MCF 10A (cell line): ENCODE measurements around the gene MAD1L1. TPM values are rescaled to one million over a fixed set of nuclear protein-coding genes. Genes with fewer than 3 reads are reported as not detected.

ENCODE experiments used
- BruUV-seq: library from RNA; stranded (reverse); fragments of 400-500 nt; replicated peaks from 2 replicates; lab custom pipeline; 2021; lab: Mats Ljungman, UMichigan
- CTCF ChIA-PET: fragments of 300-600 bp; sonication (Branson Sonifier 250); formaldehyde crosslinking; extraction: SDS; loops from one replicate; lab custom pipeline; 2021; ENCODE audit warnings: antibody characterized with exemption, inconsistent platforms; lab: Yijun Ruan, JAX
- POLR2A ChIA-PET: fragments of 300-600, 350-650 bp; sonication (Branson Sonifier 250); formaldehyde crosslinking; extraction: SDS; loops from one replicate; lab custom pipeline; 2020; ENCODE audit warnings: antibody characterized with exemption, inconsistent platforms; lab: Yijun Ruan, JAX
- DNase-seq: peaks from one replicate; pipeline ENCODE4 v3.0.0-alpha.2; 2018; ENCODE audit not compliant: unreplicated experiment
- H3K27ac Mint-ChIP-seq: one replicate; pipeline ENCODE4 v1.8.0; 2022; ENCODE audit warnings: mild to moderate bottlenecking, low read depth, mixed read lengths; ENCODE audit not compliant: unreplicated experiment
- H3K27me3 Mint-ChIP-seq: one replicate; pipeline ENCODE4 v1.8.0; 2022; ENCODE audit warnings: mixed read lengths; ENCODE audit not compliant: insufficient read depth, unreplicated experiment
- H3K36me3 Mint-ChIP-seq: one replicate; pipeline ENCODE4 v1.8.0; 2022; ENCODE audit warnings: mild to moderate bottlenecking, moderate library complexity, mixed read lengths; ENCODE audit not compliant: insufficient read depth, unreplicated experiment
- H3K4me1 Mint-ChIP-seq: one replicate; pipeline ENCODE4 v1.8.0; 2022; ENCODE audit warnings: mixed read lengths; ENCODE audit not compliant: insufficient read depth, unreplicated experiment
- H3K4me3 Mint-ChIP-seq: one replicate; pipeline ENCODE4 v1.8.0; 2022; ENCODE audit warnings: mild to moderate bottlenecking, moderate library complexity, mixed read lengths; ENCODE audit not compliant: unreplicated experiment
- H3K9me3 Mint-ChIP-seq: one replicate; pipeline ENCODE4 v1.8.0; 2022; ENCODE audit warnings: mixed read lengths; ENCODE audit not compliant: unreplicated experiment
- CTCF ChIP-seq: fragments of 200-600 bp; IDR thresholded peaks from one replicate; pipeline ENCODE4 v1.8.0; 2022; ENCODE audit warnings: antibody characterized with exemption, mild to moderate bottlenecking; ENCODE audit not compliant: unreplicated experiment
- intact Hi-C: fragments of 100-400 bp; cut with micrococcal nuclease; formaldehyde crosslinking; loops from 2 replicates; pipeline ENCODE4 v1.14.1; 2022
- total RNA-seq: library from RNA; stranded (reverse); gene quantifications from 2 replicates; pipeline ENCODE4 v1.2.3, GENCODE V29; 2022

The MAD1L1 gene
- total RNA-seq, 1 experiment from 2014 or later: 25.2 TPM

DNA sequence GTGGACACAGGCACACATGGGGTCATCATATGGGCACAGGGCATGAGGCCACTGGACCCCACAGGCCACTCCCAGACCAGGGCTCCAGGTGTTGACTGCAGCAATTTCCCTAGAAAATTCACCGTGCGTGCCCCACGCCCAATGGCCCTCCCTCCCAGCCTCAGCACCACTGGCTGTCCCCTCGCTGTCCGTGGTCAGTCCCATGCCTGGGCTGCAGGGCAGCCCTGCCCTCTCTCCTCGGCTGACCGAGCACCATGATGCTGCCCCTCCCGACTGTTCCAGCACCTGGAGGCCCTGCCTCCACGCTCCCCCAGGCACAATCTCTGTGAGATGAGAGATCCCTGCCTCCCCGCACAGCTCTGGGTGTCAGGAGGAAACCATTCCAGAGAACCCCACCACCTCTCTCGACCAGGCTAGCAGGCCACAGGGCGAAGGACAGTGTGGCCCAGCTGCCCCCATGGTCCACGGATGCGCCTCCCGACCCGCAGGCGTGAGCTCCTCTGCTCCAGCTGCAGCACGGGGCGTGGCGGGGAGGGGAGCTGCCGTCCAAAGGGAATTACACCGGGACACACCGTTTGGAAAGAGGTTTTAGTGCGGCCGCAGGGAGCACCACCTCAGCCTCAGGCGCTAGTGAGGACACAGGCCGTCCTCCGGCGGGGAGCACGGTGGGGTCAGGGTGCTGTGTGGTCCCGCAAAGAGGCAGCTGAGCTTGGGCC is 21.8 kb upstream of the MAD1L1 start:
- CTCF ChIA-PET: interaction anchor here (1.0 kb wide), 1 partner anchor 676 kb away, joined by 3 read pairs; no protein-coding TSS in a partner anchor
- no peaks in the 10 kb centered on the region for H3K27me3 Mint-ChIP-seq

DNA sequence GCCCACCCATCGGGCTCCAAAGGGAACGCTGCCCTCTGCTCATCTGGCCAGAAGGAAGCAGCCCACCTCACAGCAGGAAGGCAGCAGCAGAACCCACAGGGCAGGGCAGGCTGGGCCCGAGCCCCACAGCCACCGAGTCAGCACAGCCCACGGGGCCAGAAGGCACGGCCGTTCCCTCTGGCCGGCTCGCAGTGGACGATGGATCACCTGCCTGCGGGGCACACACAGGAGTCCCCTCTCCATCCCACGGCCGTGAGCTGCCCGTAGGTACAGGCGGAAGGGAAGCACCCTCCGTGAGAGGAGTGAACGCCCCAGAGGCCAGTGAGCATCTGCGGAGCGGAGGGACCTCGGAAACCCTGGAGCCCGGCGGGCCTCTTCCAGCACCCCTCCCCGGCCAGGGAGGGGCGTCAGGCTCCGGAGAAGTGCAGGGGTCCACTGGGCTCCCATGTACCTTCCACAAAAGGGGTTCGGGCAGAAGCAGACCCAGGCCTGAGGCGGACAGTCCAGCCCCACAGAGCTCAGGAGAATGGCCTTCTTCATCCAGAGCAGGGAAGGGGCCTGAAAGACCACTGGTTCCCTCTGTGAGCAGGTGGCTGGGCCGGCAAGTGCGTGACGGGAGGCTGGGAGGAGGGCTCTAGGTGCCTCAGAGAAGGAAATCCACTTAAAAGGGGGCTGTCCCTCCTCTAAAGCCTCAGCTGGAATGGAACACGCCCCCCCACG is 20.9 kb upstream of the MAD1L1 start:
- BruUV-seq: no TSS peak
- Mint-ChIP-seq H3K36me3 (peaks cover 7% of the 10 kb centered on the region), H3K4me3 (no peak overlapping the region), H3K27me3 (no peaks in the 10 kb centered on the region), H3K27ac (no peak overlapping the region), H3K9me3 (no peaks in the 10 kb centered on the region), H3K4me1 (peaks cover 7% of the 10 kb centered on the region)
- ChIA-PET POLR2A (interaction anchor here (0.6 kb wide), 1 partner anchor 78 kb away, joined by 3 read pairs; no protein-coding TSS in a partner anchor), CTCF (interaction anchor here (0.7 to 1.0 kb wide), 3 partner anchors 11 to 675 kb away, joined by 3 to 4 read pairs (median 3); partner anchors contain the start of genes MRM2 and NUDT1)
- no peak for DNase-seq
- intact Hi-C loops: no loop called here
- TF ChIP-seq CTCF: no peak

More for the DNA sequence above, 21.8 kb upstream of the MAD1L1 start:
- intact Hi-C loops: no loop called here
- Mint-ChIP-seq H3K36me3 (peaks cover 2% of the 10 kb centered on the region), H3K4me3 (no peak overlapping the region), H3K4me1 (no peaks in the 10 kb centered on the region), H3K9me3 (no peaks in the 10 kb centered on the region), H3K27ac (no peak overlapping the region)
- no peak for TF ChIP-seq CTCF
- no TSS peak for BruUV-seq
- DNase-seq: no peak
- POLR2A ChIA-PET: interaction anchor here (0.6 kb wide), 1 partner anchor 79 kb away, joined by 3 read pairs; no protein-coding TSS in a partner anchor

DNA sequence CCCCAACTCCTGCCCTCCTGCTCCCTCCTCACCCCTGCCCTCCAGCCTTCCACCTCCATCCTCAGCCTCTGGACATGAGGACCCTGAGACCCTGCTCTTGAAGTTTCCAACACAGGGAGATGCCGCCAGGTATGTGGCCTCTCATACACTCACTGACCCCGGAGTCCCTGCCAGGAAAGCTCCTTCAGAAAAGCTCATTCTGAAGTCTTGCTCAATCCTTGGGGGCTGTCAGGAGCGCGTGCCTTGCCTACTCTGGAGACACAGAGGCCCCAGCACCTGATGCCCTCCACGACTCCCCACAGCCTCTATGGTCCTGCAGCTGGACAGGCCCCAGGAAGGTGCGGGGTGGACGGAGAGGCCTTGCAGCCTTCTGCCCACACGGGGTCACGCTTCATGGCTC is 20.3 kb upstream of the MAD1L1 start:
- peaks cover 7% of the 10 kb centered on the region for H3K4me1 Mint-ChIP-seq
- POLR2A ChIA-PET: no interaction called here
- no peak for DNase-seq
- BruUV-seq: no TSS peak
- peaks cover 7% of the 10 kb centered on the region for H3K36me3 Mint-ChIP-seq
- H3K27me3 Mint-ChIP-seq: no peaks in the 10 kb centered on the region
- no peak overlapping the region for H3K27ac Mint-ChIP-seq
- intact Hi-C loops: no loop called here
- CTCF ChIA-PET: interaction anchor here (0.7 kb wide), 1 partner anchor 11 kb away, joined by 3 read pairs; the partner anchor contains the start of genes MRM2 and NUDT1
- TF ChIP-seq CTCF: no peak
- H3K9me3 Mint-ChIP-seq: no peaks in the 10 kb centered on the region
- H3K4me3 Mint-ChIP-seq: no peak overlapping the region
